ENCODE results near the gene HMCN1.
"Not testable (repeated sequence)": the region's sequence is repeated elsewhere in the genome, so short reads cannot be mapped to it uniquely, and the experiment has no call there.

The HMCN1 gene

DNA sequence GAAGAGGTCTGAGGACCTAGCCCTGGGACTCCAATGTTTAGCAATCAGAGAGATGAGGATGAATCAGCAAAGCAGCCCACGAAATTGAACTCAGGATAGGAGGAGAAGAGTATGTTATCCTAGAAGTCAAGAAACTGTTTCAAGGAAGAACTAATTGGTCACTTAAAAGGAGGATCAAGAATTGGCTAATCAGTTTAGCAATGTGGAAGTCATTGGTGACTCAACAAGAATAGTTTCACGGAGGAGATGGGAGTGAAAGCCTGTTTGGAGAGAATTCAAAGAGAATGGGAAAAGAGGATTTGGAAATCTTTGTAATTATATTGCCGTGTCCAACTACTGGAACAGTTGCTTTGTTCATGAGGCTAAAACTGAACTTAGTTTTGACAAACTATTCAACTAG is 7.4 kb downstream of the HMCN1 start:
- DNase-seq (ENCODE audit: low spot score): no peak

GRCh38 chr1:185742403-185742802 is 8.2 kb downstream of the HMCN1 start:
- no peak for DNase-seq (ENCODE audit: low spot score)

DNA sequence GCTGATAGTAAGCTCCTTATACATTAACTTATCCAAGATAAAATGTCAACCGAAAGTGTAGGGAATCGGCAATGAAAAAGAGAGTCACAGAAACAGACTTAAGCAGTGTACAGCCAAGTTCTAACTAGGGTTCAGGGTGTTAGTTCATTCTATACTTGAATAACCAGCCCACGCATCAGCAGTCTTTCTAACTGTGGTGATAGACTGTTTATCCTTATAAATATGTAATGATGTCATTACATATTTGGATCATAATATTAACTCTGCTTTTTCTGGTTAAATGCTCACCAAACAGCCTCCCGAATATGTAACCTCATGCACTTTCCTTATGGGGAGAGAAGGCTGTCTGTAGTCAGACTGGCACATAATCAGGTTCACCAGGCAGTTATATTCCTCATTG is 11.0 kb downstream of the HMCN1 start:
- no peak for DNase-seq (ENCODE audit: low spot score)

- no peak for DNase-seq (ENCODE audit: low spot score)
Observed at GRCh38 chr1:185759061-185759460, 24.9 kb downstream of the HMCN1 start.

- no peak for DNase-seq (ENCODE audit: low spot score)
Observed at GRCh38 chr1:185761841-185762240, 27.6 kb downstream of the HMCN1 start.

DNA sequence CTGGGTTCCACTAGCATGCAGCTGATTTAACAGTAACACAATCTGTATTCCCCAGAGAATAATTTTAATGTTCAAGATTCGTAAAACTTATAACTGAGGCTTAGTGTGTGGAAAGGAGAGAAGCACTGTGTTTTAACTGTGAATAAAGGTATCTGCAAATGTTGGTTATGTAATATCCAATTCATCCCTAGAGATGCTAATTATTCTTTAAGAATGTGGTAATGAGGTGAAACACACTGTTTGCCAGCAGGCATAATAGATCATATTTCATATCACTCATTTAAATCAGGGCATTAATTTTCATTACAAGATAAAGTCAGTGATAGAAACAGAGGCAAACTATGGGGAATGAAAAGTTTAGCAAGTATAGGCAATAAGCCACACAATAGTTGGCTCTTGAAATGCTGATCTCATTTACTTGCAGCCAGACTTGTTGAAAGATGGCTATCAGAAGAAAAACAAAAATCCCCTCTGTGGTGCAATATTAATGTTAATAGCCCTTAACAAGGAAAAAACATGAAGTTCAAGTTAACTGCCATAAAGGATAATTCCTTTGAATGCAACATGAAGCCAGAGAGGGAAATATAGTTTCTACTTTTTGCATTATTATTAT is 33.4 kb downstream of the HMCN1 start:
- no peak for DNase-seq (ENCODE audit: low spot score)

- no peak for DNase-seq (ENCODE audit: low spot score)
Observed at GRCh38 chr1:185768371-185768770, 34.2 kb downstream of the HMCN1 start.

GRCh38 chr1:185769136-185769535 is 34.9 kb downstream of the HMCN1 start:
- no peak for DNase-seq (ENCODE audit: low spot score)

- DNase-seq (ENCODE audit: low spot score): no peak
Observed at GRCh38 chr1:185774394-185774793, 40.2 kb downstream of the HMCN1 start.

DNA sequence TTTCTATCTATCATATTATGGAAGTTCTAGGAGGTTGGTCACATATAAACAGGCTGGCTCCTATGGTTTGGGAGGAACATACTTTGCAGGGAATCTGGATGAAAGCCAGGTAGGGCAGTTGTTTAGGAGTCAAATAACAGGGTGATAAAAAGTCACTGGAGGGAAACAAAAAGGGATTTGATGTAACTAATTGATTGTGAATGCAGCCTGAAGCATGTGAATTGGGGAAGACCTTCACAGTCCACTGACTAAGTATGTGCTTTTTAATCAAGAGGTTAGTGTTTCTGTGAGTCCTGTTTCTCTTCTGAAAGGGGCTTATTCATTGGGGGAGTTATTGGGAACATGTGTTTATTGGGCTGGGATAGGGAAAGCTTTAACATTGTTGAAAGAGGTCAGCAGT is 41.3 kb downstream of the HMCN1 start:
- no peak for DNase-seq (ENCODE audit: low spot score)

DNA sequence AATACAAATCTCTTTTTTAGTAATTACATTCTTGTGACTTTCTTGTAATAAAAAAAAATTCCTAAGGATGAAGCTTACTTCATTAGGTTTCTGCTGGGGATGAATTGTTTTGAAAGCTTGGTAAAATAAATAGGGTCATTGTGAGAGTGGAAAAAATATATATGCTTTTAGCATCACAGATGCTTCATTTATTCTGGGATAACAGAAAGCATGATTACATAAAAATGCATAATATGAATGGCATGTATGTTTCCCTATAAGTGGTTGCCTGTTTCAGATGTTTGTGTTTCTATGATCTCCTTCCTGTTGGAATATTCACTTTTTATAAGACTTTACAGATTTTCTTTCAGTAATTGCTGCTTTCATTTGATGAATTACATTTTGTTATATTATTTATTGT is 42.3 kb downstream of the HMCN1 start:
- no peak for DNase-seq (ENCODE audit: low spot score)

DNA sequence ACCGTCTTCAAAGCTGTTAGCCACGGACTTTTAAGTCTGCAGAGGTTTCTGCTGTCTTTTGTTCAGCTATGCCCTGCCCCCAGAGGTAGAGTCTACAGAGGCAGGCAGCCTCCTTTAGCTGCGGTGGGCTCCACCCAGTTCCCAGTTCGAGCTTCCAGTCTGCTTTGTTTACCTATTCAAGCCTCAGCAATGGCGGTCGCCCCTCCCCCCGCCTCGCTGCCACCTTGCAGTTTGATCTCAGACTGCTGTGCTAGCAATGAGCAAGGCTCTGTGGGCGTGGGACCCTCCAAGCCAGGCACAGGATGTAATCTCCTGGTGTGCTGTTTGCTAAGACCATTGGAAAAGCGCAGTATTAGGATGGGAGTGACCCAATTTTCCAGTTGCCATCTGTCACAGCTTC is 49.7 kb downstream of the HMCN1 start:
- not testable (repeated sequence) for DNase-seq (ENCODE audit: low spot score)

DNA sequence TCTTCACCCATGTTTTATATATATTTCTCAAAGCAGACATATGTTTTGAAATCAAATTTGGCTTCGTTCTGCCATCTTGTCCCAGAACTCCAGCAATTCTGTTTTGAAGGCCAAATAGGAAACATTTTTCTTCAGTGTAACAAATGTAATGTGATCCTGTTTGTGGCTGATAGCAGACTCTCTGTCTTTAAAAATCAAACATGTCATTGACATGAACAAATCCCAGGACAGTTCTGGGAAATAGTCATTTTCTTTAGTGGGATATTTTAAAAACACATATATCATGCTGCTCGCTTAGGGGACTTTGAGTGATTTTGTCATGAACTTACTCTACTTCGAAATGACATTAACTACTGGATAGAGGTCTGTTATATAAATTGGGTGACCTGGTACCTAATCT is 51.4 kb downstream of the HMCN1 start:
- no peak for DNase-seq (ENCODE audit: low spot score)

DNA sequence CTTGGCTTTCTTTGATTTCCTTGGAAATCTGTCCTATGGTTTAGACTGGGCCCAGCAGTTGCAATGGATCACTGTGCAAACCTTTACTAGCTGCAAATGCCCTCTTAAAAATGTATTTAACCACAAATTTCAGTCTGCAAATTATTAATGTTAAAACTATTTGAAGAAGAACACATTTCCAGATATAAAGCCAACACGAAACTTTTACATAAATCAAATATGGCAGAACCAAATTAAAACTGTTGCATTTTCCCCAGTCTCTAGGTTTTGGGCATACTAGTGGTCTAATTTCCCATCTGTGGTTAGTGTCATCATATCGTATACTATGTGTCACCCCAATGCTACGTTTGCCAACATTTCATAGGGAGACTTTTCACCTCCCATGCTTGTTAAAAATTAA is 52.3 kb downstream of the HMCN1 start:
- no peak for DNase-seq (ENCODE audit: low spot score)

- DNase-seq (ENCODE audit: low spot score): no peak
Observed at GRCh38 chr1:185787238-185787637, 53.0 kb downstream of the HMCN1 start.

- DNase-seq (ENCODE audit: low spot score): no peak
Observed at GRCh38 chr1:185788386-185788785, 54.2 kb downstream of the HMCN1 start.

GRCh38 chr1:185789501-185790193 is 55.5 kb downstream of the HMCN1 start:
- no peak for DNase-seq (ENCODE audit: low spot score)

- DNase-seq (ENCODE audit: low spot score): no peak
Observed at GRCh38 chr1:185790194-185790735, 56.1 kb downstream of the HMCN1 start.

- no peak for DNase-seq (ENCODE audit: low spot score)
Observed at GRCh38 chr1:185792040-185792439, 57.8 kb downstream of the HMCN1 start.

DNA sequence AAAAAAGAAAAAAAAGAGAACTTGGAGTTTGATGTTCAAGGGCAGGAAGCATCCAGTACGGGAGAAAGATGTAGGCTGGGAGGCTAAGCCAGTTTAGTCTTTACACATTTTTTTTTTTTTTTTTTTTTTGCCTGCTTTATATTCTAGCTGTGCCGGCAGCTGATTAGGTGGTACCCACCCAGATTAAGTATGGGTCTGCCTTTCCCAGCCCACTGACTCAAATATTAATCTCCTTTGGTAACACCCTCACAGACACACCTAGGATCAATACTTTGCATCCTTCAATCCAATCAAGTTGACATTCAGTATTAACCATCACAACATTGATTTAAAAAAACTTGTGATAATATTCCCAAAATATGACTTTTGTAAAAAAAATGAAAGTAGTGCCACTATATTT is 60.3 kb downstream of the HMCN1 start:
- DNase-seq (ENCODE audit: low spot score): not testable (repeated sequence)

DNA sequence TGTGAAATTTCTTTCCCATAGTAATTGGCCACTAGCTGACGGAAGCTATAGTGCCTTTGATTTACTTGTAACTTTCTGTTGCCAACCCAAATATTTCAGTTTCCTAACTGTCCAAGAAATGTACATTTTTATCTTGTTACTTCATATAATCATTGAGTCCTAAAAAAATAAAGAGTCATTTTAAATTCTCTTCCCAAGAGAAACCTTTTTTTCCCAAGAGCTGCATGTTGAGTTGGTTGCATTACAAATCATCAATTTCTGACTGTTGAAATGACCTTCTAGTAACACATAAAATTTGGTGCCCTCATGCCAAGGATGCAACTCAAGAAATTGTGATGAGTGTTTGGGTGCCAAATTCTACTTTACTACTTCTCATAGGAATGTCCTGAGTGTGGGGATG is 61.0 kb downstream of the HMCN1 start:
- DNase-seq (ENCODE audit: low spot score): no peak

DNA sequence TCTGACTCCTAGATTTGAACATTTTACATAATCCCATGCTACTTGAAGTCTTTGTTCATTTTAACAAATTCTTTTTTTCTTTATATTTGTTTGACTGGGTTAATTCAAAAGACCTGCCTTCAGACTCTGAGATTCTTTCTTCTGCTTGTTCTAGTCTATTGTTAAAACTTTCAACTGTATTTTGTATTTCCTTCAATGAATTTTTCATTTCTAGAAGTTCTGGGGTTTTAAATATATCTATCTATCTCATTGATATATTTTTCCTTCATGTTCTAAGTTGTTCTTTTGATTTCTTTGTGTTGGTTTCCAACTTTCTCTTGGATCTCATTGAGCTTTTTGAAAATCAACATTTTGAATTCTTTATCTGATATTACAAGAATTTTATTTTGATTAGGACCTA is 64.3 kb downstream of the HMCN1 start:
- no peak for DNase-seq (ENCODE audit: low spot score)

- DNase-seq (ENCODE audit: low spot score): no peak
Observed at GRCh38 chr1:185803241-185803640, 69.0 kb downstream of the HMCN1 start.

DNA sequence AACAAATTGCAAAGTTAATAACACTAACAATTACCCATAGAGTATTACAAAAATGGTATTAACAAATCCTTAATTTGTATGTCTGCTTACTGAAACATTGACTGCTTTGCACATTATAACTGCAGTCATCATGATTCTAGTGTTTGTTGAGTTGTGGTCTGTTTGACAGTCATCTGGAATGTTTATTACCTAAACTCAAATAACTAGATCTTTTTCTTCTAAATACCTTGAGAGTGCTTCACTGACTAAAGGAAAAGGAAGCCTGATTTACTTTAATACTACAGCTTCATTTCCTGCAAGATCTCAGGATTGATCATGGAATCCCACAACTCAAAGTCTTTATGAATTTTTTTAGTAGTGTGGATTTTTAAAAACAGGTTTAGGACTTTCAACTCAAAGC is 70.0 kb downstream of the HMCN1 start:
- DNase-seq (ENCODE audit: low spot score): no peak

Data from D341Med (cell line).